Midbrain (tissue), 1 donor: ENCODE results near the gene MYO1C.
A peak's percentile ranks its signal among the peaks of the same experiment; 100 is the strongest.
"Not testable (repeated sequence)": the region's sequence is repeated elsewhere in the genome, so short reads cannot be mapped to it uniquely, and the experiment has no call there.

Experiments
- DNase-seq: peaks from one replicate; lab custom pipeline; 2025; lab: John Stamatoyannopoulos, UW

Gene MYO1C

GRCh38 chr17:1462164-1463112 is 30.0 kb downstream of the MYO1C start:
- no peak for DNase-seq

DNA sequence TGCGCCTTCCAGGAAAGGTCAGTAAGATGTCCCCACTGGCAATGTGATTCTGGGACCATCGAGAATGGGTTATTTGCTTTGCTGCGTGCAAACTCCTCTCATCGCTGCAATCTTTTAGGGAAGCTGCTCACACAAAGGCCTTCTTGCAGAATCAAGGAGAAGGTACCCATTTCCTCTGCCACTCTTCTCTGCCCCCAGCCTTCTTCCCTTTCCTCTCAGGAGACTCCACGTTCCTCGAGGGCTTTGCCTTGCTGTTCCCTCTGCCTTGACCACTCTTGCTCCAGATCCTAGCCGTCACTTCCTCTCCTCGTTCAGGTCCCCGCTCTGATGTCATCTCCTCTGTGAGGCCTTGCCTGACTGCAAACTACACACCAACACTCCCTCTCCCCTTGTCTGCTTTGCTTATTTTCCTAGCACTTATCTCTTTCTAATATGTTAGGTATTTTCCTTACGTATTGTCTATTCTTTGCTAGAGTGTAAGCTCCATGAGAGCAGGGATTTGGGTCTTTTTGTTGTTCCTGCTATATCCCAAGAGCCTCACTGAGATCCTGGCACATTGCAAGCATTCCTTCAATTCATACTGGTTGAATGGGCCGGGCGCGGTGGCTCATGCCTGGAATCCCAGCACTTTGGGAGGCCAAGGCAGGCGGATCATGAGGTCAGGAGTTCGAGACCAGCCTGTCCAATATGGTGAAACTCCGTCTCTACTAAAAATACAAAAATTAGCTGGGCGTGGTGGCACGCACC is 31.1 kb downstream of the MYO1C start:
- no peak for DNase-seq

DNA sequence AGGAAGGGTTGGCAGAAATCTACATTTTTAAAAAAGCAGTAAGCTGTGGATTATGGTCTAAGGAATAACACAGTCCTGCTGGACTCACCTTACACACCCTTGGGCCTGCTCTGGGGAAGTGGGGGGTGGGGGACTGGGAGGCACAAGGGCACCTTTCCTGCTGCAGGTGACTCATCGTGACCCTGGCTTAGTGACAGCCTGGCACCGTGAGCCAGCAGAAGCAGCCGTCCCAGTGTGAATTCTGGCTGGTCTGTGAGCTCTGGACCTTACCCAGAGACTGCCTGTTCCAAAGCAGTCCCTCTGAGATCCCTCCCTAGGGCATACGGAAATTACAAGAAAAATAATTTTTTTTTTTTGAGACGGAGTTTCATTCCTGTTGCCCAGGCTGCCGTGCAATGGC is 32.3 kb downstream of the MYO1C start:
- no peak for DNase-seq

DNA sequence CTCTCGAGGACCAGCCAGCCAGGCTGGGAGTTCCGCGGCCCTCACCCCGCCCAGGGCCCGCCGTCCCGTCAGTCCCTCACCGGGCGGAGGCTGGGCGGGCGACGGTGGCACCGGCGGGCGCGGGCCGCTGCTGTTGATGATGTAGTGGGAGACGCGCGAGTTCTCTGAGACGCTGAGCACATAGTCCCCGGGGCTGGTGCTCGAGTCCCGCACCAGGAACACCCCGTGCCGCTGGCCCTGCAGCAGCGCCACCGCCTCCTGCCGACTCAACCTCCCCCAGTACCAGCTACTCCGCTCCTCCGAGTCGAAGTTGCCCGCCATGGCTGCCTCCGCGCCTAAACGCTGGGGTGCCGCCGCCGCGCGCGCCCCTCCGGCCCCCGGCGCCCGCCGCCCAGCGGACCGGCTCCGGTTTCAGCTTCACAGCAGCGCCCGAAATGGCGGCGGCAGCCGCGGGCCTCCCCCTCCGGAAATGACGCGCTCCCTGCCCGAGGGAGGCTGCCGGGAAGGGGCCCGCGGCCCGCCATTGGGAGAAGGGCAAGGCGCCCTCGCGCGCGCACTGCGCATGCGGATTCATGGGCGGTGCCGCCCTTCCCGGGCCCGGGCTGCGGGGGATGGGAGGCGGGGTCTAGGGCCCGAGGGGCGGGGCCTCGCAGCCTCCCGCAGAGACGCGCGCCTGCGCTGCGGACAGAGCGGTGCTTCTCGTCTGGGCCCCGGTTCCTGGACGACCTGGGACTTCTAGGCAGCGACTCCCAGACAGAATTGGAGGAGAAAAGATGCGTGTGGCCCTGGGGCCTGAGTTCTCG is 36.5 kb downstream of the MYO1C start, which contains the start of gene CRK:
Gene CRK, minus strand, starts transcription at position 436 of the 803 bp plus-strand sequence. Its CDS starts 115 bp downstream, at position 321.
- peak; percentile 98 for DNase-seq

- DNase-seq = peak; percentile 24
Measured at GRCh38 chr17:1455291-1455796, 37.1 kb downstream of the MYO1C start.

DNA sequence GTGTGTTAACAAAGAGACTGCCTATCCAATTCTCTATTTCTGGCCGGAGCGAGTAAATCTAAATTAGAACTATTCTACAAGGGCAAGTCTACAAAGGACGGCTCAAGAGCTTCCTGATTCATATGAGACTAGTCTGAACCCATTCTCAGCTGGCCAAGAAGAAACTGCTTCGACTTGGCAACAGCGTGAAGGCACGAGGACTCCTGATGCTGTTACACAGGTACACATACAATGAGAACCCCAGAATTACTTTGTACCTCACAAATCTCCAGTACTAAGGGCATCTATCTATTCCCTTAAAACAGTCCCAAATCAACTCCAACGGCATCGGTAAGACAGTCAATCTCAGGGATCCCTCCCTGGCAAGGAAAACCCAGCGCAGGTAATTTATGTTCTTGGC is 37.9 kb downstream of the MYO1C start:
- no peak for DNase-seq

DNA sequence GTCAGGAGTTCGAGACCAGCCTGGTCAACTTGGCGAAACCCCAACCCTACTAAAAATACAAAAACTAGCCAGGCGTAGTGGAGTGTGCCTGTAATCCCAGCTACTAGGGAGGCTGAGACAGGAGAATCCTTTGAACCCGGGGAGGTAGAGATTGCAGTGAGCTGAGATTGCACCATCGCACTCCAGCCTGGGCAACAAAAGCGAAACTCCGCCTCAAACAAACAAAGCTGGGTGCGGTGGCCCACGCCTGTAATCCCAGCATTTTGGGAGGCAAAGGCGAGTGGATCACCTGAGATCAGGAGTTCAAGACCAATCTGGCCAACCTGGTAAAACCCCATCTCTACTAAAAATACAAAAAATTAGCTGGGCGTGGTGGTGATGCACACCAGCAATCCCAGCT is 38.8 kb downstream of the MYO1C start:
- not testable (repeated sequence) for DNase-seq

- no peak for DNase-seq
Measured at GRCh38 chr17:1452836-1453235, 39.6 kb downstream of the MYO1C start.

- not testable (repeated sequence) for DNase-seq
Measured at GRCh38 chr17:1450261-1450660, 42.2 kb downstream of the MYO1C start.

- no peak for DNase-seq
Measured at GRCh38 chr17:1449412-1449967, 43.0 kb downstream of the MYO1C start.

DNA sequence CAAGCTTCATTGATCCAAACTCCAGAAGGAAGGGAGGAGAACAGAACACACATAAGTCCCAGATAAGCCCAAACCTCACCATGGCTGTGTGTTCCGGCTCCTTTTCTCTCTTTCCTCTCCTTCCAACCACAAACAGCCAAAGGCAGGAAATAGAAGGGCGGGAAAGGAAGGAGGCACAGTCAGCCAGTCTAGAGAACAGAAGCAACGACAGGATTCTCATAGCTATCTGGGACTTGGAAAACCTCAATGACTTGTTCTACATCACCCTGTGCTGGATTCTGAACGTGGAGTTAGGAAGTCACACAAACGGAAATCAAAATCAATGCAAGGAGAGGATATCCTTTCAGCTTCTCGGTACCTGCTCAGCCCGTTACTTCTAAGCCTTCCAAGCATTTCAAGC is 45.4 kb downstream of the MYO1C start:
- DNase-seq = no peak

- no peak for DNase-seq
Measured at GRCh38 chr17:1446201-1446600, 46.3 kb downstream of the MYO1C start.

DNA sequence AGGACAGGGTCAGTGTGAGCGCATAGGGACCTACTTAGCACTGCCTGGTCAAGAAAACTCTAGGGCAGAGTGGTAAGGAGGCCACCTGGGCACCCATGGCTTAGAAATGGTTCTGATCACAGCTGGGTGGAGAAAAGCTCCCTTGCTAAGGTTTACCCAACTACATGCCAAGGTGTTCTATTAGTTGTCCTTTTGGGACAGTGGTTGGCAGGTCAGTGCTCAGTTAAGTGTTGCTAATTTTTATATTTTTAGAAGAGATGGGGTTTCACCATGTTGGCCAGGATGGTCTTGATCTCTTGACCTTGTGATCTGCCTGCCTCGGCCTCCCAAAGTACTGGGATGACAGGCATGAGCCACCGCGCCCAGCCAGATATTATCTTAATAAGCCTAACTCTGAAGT is 46.8 kb downstream of the MYO1C start:
- DNase-seq = not testable (repeated sequence)

GRCh38 chr17:1442721-1443120 is 49.8 kb downstream of the MYO1C start:
- DNase-seq = not testable (repeated sequence)

- no peak for DNase-seq
Measured at GRCh38 chr17:1442187-1442586, 50.3 kb downstream of the MYO1C start.

- no peak for DNase-seq
Measured at GRCh38 chr17:1440921-1441320, 51.6 kb downstream of the MYO1C start.

GRCh38 chr17:1438593-1439083 is 53.8 kb downstream of the MYO1C start:
- DNase-seq = no peak

DNA sequence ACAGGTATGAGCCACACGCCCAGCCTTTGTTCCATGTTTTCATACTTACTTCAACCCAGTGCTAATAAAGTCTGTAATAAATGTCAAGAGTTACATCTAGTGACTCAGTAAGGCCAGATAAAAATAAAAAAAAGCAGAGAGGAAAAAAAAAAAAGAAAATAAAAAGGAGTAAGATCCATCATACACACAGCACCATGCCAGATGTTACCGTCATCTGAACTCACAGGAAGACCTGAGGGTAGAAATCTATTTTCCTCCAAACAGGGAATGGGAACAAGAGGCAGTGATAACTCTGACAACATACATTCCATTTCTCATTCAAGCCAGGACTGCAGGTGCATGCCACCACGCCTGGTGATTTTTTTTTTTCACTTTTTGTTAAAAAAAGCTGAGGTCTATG is 57.2 kb downstream of the MYO1C start:
- no peak for DNase-seq

DNA sequence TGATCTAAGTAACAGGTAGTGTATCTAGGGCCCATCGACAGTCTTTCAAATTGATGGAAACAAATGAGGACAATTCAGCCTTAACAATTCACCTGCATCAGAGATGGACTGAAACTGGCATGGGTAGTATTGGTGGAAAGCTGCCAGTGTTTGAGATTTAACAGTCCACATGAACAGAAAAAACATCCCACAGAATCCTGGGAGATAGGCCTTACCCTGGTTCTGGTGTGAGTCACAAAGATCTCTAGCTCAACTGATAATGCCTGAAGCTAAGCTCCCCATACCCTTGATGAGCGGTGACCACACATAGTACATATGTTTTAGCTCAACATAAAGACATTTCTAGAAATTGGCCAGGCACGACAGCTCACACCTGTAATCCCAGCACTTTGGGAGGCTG is 58.3 kb downstream of the MYO1C start:
- no peak for DNase-seq

DNA sequence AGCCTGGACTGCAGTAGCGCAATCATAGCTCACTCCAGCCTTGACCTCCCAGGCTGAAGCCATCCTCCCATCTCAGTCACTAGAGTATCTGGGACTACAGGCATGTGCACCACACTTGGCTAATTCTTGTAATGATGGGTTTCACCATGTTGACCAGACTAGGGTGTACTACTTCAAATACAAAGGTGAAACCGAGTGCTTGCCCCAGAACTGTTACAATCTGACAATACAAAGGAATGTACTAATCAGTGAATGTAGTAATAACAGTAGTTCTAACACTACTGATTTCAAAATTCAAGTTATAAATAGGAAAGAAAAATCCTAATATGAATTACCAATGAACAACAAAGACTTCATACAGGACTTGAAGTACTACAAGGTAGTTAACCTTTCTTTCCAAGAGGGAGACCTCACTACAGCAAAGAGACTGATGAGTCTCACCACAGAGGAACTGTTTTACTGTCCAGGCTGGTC is 60.8 kb downstream of the MYO1C start:
- no peak for DNase-seq

- DNase-seq = no peak
Measured at GRCh38 chr17:1423456-1424135, 68.9 kb downstream of the MYO1C start.
